ENCODE data around the gene DLG2.

DNA sequence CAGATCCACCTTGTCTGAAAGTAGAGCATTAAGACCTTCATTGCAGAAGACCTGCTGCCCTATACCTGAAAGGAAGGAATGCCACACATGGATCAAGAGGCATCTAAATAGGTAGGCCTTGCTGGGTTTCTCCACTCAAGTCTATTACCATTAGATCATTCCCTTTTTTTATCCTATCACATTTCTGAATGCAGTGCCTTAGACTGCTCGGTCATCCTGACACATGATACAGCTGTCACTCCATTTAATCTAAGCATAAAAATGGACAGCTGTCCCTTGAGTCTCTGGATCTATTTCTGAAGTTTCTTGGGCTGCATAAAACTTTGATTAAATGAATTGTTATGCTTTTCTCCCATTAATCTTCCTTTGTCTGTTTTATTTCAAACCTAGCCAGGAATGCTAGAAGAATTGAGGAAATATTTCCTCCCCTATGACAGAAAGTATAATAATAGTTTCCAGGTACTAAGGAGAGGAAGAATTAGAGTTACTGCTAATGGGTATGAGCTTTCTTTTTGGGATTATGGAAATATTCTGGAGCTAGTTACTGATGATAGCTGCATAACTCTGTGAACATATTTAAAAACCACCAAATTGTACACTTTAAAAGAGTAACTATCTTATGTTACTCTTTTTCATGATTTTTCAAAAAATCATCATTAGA lies 88.0 kb downstream of the DLG2 start:
- TF ChIP-seq, protein P1, sequence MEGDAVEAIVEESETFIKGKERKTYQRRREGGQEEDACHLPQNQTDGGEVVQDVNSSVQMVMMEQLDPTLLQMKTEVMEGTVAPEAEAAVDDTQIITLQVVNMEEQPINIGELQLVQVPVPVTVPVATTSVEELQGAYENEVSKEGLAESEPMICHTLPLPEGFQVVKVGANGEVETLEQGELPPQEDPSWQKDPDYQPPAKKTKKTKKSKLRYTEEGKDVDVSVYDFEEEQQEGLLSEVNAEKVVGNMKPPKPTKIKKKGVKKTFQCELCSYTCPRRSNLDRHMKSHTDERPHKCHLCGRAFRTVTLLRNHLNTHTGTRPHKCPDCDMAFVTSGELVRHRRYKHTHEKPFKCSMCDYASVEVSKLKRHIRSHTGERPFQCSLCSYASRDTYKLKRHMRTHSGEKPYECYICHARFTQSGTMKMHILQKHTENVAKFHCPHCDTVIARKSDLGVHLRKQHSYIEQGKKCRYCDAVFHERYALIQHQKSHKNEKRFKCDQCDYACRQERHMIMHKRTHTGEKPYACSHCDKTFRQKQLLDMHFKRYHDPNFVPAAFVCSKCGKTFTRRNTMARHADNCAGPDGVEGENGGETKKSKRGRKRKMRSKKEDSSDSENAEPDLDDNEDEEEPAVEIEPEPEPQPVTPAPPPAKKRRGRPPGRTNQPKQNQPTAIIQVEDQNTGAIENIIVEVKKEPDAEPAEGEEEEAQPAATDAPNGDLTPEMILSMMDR (IDR thresholded peaks at IDR 0.05) = no peak
- TF ChIP-seq EP300 (IDR thresholded peaks at IDR 0.05) (no peak), POLR2A (IDR thresholded peaks at IDR 0.05) (no peak)

All from tibial nerve (tissue), 4 donors.